Fibroblast of lung (primary cell): ENCODE data around the gene CYP4F22. TPM values are rescaled to one million over a fixed set of nuclear protein-coding genes. Genes with fewer than 3 reads are reported as not detected.

Source experiments
- DNase-seq, 2 donors: peaks; one replicate each; pipeline versions ENCODE4 v3.0.0 to v3.0.0-alpha.2; 2010; ENCODE audit warnings: low read depth in 2 of 2
- H2AFZ ChIP-seq: 2 replicates; pipeline ENCODE4 v1.5.1; 2012; ENCODE audit warnings: low read length, control low read depth, inconsistent platforms
- H3K27ac ChIP-seq: 2 replicates; pipeline ENCODE4 v1.5.1; 2011; ENCODE audit warnings: low read length, control low read depth; ENCODE audit not compliant: insufficient read depth
- H3K27me3 ChIP-seq: 2 replicates; pipeline ENCODE4 v1.5.1; 2011; ENCODE audit warnings: mild to moderate bottlenecking, low read length; ENCODE audit not compliant: control insufficient read depth, insufficient read depth
- H3K36me3 ChIP-seq: 2 replicates; pipeline ENCODE4 v1.5.1; 2011; ENCODE audit warnings: low read length; ENCODE audit not compliant: control insufficient read depth, insufficient read depth
- H3K4me1 ChIP-seq: 2 replicates; pipeline ENCODE4 v1.5.1; 2011; ENCODE audit warnings: low read length; ENCODE audit not compliant: control insufficient read depth, insufficient read depth; ENCODE audit errors: extremely low read depth
- H3K4me2 ChIP-seq: 2 replicates; pipeline ENCODE4 v1.5.1; 2011; ENCODE audit warnings: low read length, control low read depth; ENCODE audit not compliant: insufficient read depth; ENCODE audit errors: extremely low read depth
- H3K4me3 ChIP-seq, 4 experiments: fragments of 200-600 bp in 1 of 4; sonication (generic) in 1 of 4; replicated peaks in 1 of 4; 2 replicates each; pipeline ENCODE4 v1.5.1; 2011 to 2016; ENCODE audit warnings: low read length in 4 of 4, low read depth in 3 of 4, mild to moderate bottlenecking in 3 of 4, control low read depth in 2 of 4, inconsistent platforms in 1 of 4, mixed read lengths in 1 of 4; ENCODE audit not compliant: insufficient read depth in 1 of 4; ENCODE audit errors: control extremely low read depth in 1 of 4
- H3K79me2 ChIP-seq: 2 replicates; pipeline ENCODE4 v1.5.1; 2012; ENCODE audit warnings: mild to moderate bottlenecking, low read length, inconsistent platforms; ENCODE audit not compliant: control insufficient read depth, insufficient read depth
- H3K9ac ChIP-seq: 2 replicates; pipeline ENCODE4 v1.5.1; 2011; ENCODE audit warnings: mild to moderate bottlenecking, low read length, control low read depth; ENCODE audit not compliant: insufficient read depth
- H3K9me3 ChIP-seq: 2 replicates; pipeline ENCODE4 v1.5.1; 2012; ENCODE audit warnings: low read depth, low read length; ENCODE audit not compliant: control insufficient read depth, insufficient read depth
- H4K20me1 ChIP-seq: 2 replicates; pipeline ENCODE4 v1.5.1; 2011; ENCODE audit warnings: low read length; ENCODE audit not compliant: control insufficient read depth, insufficient read depth; ENCODE audit errors: extremely low read depth
- CTCF ChIP-seq, 2 donors: IDR thresholded peaks in 1 of 2; conservative IDR thresholded peaks in 1 of 2; 1 replicate in 1 of 2; 2 replicates in 1 of 2; pipeline ENCODE4 v1.5.1; 2011 to 2012; ENCODE audit warnings: low read length in 2 of 2, control low read depth in 1 of 2, inconsistent platforms in 1 of 2, low read depth in 1 of 2, mild to moderate bottlenecking in 1 of 2
- EZH2 ChIP-seq: IDR thresholded peaks from 2 replicates; pipeline ENCODE4 v1.5.1; 2012; ENCODE audit warnings: low read length, control low read depth, mild to moderate bottlenecking; ENCODE audit errors: missing control alignments
- polyA plus RNA-seq, 2 donors: library from polyadenylated mRNA; depleted of rRNA in 1 of 2; stranded (reverse) in 1 of 2; unstranded in 1 of 2; fragments of >200 nt; gene quantifications; 2 replicates each; pipeline ENCODE4 v1.2.1, GENCODE V29; 2011 to 2012; ENCODE audit warnings: missing spikeins in 1 of 2
- total RNA-seq: library from RNA; depleted of rRNA; stranded (reverse); fragments of >200 nt; gene quantifications from 2 replicates; pipeline ENCODE4 v1.2.1, GENCODE V29; 2014

The CYP4F22 gene
- total and polyA plus RNA-seq, 2 donors (not counting 1 experiment from before 2014, with no cell fraction given): not detected

- Histone ChIP-seq H3K36me3 (no peaks in the 10 kb centered on the region), H3K4me3 (no peak overlapping the region), H3K79me2 (no peaks in the 10 kb centered on the region), H3K27me3 (no peaks in the 10 kb centered on the region), H4K20me1 (no peaks in the 10 kb centered on the region), H3K4me2 (no peak overlapping the region), H3K9ac (no peak overlapping the region), H3K4me1 (no peaks in the 10 kb centered on the region), H2AFZ (no peak overlapping the region), H3K27ac (no peak overlapping the region), H3K9me3 (no peaks in the 10 kb centered on the region)
- no peak for DNase-seq
- TF ChIP-seq CTCF (conservative IDR thresholded peaks at IDR 0.05 in 1 of 2, IDR thresholded peaks at IDR 0.05 in 1 of 2; ENCODE audit: low read depth in 1 of 2, low read length in 2 of 2): no peak
- TF ChIP-seq EZH2: no peak
Observed at GRCh38 chr19:15516363-15516762, 8.0 kb downstream of the CYP4F22 start.

GRCh38 chr19:15517778-15518177 lies 9.5 kb downstream of the CYP4F22 start:
- Histone ChIP-seq H2AFZ (no peak overlapping the region), H3K4me3 (no peak overlapping the region), H3K27ac (no peak overlapping the region), H3K4me1 (no peaks in the 10 kb centered on the region), H4K20me1 (no peaks in the 10 kb centered on the region), H3K9me3 (no peaks in the 10 kb centered on the region), H3K79me2 (no peaks in the 10 kb centered on the region), H3K36me3 (no peaks in the 10 kb centered on the region), H3K27me3 (no peaks in the 10 kb centered on the region), H3K4me2 (no peak overlapping the region), H3K9ac (no peak overlapping the region)
- TF ChIP-seq CTCF (conservative IDR thresholded peaks at IDR 0.05 in 1 of 2, IDR thresholded peaks at IDR 0.05 in 1 of 2; ENCODE audit: low read depth in 1 of 2, low read length in 2 of 2): no peak
- no peak for TF ChIP-seq EZH2
- no peak for DNase-seq

GRCh38 chr19:15519433-15519976 lies 11.2 kb downstream of the CYP4F22 start:
- no peaks in the 10 kb centered on the region for H3K9me3 ChIP-seq
- H3K9ac ChIP-seq: no peak overlapping the region
- H3K27me3 ChIP-seq: no peaks in the 10 kb centered on the region
- H3K36me3 ChIP-seq: no peaks in the 10 kb centered on the region
- DNase-seq: no peak
- no peaks in the 10 kb centered on the region for H4K20me1 ChIP-seq
- no peak overlapping the region for H3K4me3 ChIP-seq
- no peak for TF ChIP-seq EZH2
- no peak for TF ChIP-seq CTCF (conservative IDR thresholded peaks at IDR 0.05 in 1 of 2, IDR thresholded peaks at IDR 0.05 in 1 of 2; ENCODE audit: low read depth in 1 of 2, low read length in 2 of 2)
- no peak overlapping the region for H3K4me2 ChIP-seq
- no peak overlapping the region for H3K27ac ChIP-seq
- H2AFZ ChIP-seq: no peak overlapping the region
- no peaks in the 10 kb centered on the region for H3K79me2 ChIP-seq
- H3K4me1 ChIP-seq: no peaks in the 10 kb centered on the region
